ENCODE results near the gene TUT4.

- TF ChIP-seq CTCF (IDR thresholded peaks at IDR 0.05; ENCODE audit: poor library complexity, severe bottlenecking), result no peak
- no peak for TF ChIP-seq EZH2 (IDR thresholded peaks at IDR 0.05; ENCODE audit: borderline replicate concordance, insufficient read depth, low read length, poor library complexity, severe bottlenecking)
- no peak for TF ChIP-seq POLR2AphosphoS5 (IDR thresholded peaks at IDR 0.05)
- TF ChIP-seq TAF1 (IDR thresholded peaks at IDR 0.05; ENCODE audit: low read depth), result no peak
- no peak for TF ChIP-seq REST (IDR thresholded peaks at IDR 0.05; ENCODE audit: borderline replicate concordance)
- TF ChIP-seq RAD21 (conservative IDR thresholded peaks at IDR 0.05), result no peak
- TF ChIP-seq SMC3 (conservative IDR thresholded peaks at IDR 0.05; ENCODE audit: poor library complexity), result no peak
These were observed 1.4 kb upstream of the TUT4 start for GRCh38 chr1:52554267-52554640.
